Measurements from ENCODE around the gene FIG4.
"Not testable (repeated sequence)": the region's sequence is repeated elsewhere in the genome, so short reads cannot be mapped to it uniquely, and the experiment has no call there.

Gene FIG4

GRCh38 chr6:109861946-109862345 is 170.8 kb downstream of the FIG4 start:
- DNase-seq: no peak

GRCh38 chr6:109864050-109864449 is 173.0 kb downstream of the FIG4 start:
- DNase-seq: no peak

- DNase-seq: no peak
These were observed 174.9 kb downstream of the FIG4 start for GRCh38 chr6:109865968-109866367.

- no peak for DNase-seq
These were observed 176.2 kb downstream of the FIG4 start for GRCh38 chr6:109867009-109867969.

GRCh38 chr6:109867970-109868358 is 176.9 kb downstream of the FIG4 start:
- no peak for DNase-seq

- not testable (repeated sequence) for DNase-seq
These were observed 178.4 kb downstream of the FIG4 start for GRCh38 chr6:109869398-109870088.

GRCh38 chr6:109870089-109870410 is 179.0 kb downstream of the FIG4 start:
- no peak for DNase-seq

GRCh38 chr6:109872549-109872948 is 181.5 kb downstream of the FIG4 start:
- no peak for DNase-seq

GRCh38 chr6:109872968-109873545 is 182.0 kb downstream of the FIG4 start:
- DNase-seq: peak; percentile 47

GRCh38 chr6:109874086-109874485 is 183.0 kb downstream of the FIG4 start:
- no peak for DNase-seq

- no peak for DNase-seq
These were observed 183.5 kb downstream of the FIG4 start for GRCh38 chr6:109874621-109875020.

Measured in hematopoietic multipotent progenitor cell treated with erythropoietin and hydrocortisone succinate and interleukin-3 and kit ligand, for 4 days (in vitro differentiated cells).